A673 (cell line): ENCODE measurements around the gene KATNAL2.

Experiments used
- CTCF ChIP-seq: fragments of 300-800, 200-600 bp; sonication (generic); conservative IDR thresholded peaks from 2 replicates; pipeline ENCODE4 v1.5.1; 2017; ENCODE audit warnings: low read depth, mild to moderate bottlenecking, antibody characterized with exemption, low read length, moderate library complexity, mixed read lengths
- EZH2 ChIP-seq: fragments of 200-600 bp; sonication (generic); IDR thresholded peaks from 2 replicates; pipeline ENCODE4 v1.6.1; 2017; ENCODE audit warnings: borderline replicate concordance, low read depth, mild to moderate bottlenecking, mixed read lengths, antibody characterized with exemption, low read length; ENCODE audit not compliant: poor library complexity, severe bottlenecking

GRCh38 chr18:46883180-46883579 is 34.2 kb upstream of the KATNAL2 start:
- TF ChIP-seq CTCF, result no peak
- no peak for TF ChIP-seq EZH2
